Activated CD4-positive, alpha-beta memory T cell treated with anti-CD3 and anti-CD28 coated beads, Interleukin-2, amount 10 ng/mL, durations not matched to agents 7 days and 5 days (primary cell): Measurements from ENCODE around the gene C11orf58. TPM values are rescaled to one million over a fixed set of nuclear protein-coding genes. Genes with fewer than 3 reads are reported as not detected.

Experiments used
- CTCF ChIA-PET: fragments of 350-600 bp; sonication (Branson Sonifier 250); formaldehyde crosslinking; loops from one replicate; lab custom pipeline; 2021; ENCODE audit warnings: antibody characterized with exemption, inconsistent platforms; lab: Charles Lee
- POLR2A ChIA-PET: fragments of 350-600 bp; sonication (Branson Sonifier 250); formaldehyde crosslinking; loops from one replicate; lab custom pipeline; 2021; ENCODE audit warnings: antibody characterized with exemption; lab: Charles Lee
- DNase-seq: peaks from one replicate; pipeline ENCODE4 v3.0.0-alpha.2; 2020
- H3K27ac Mint-ChIP-seq: one replicate; pipeline ENCODE4 v1.8.0; 2021; ENCODE audit warnings: mild to moderate bottlenecking, mixed read lengths
- H3K27me3 Mint-ChIP-seq: one replicate; pipeline ENCODE4 v1.8.0; 2021; ENCODE audit warnings: mixed read lengths
- H3K36me3 Mint-ChIP-seq: one replicate; pipeline ENCODE4 v1.8.0; 2021; ENCODE audit warnings: low read depth, mixed read lengths
- H3K4me1 Mint-ChIP-seq: one replicate; pipeline ENCODE4 v1.8.0; 2021; ENCODE audit warnings: mixed read lengths
- H3K4me3 Mint-ChIP-seq: one replicate; pipeline ENCODE4 v1.8.0; 2021; ENCODE audit warnings: mild to moderate bottlenecking, mixed read lengths
- H3K9me3 Mint-ChIP-seq: one replicate; pipeline ENCODE4 v1.8.0; 2021; ENCODE audit warnings: mixed read lengths
- total RNA-seq, 2 experiments: library from RNA; stranded (reverse); gene quantifications; one replicate each; pipeline ENCODE4 v1.2.3, GENCODE V29; 2021

C11orf58 gene
- total RNA-seq, 2 experiments from 2014 or later, result 113 to 124 TPM

GRCh38 chr11:16745950-16746605, 7.6 kb downstream of the C11orf58 start:
- CTCF ChIA-PET, result no interaction called here
- POLR2A ChIA-PET, result interaction anchor here (1.3 kb wide), 1 partner anchor 8 kb away, joined by 3 read pairs; the partner anchor contains the start of gene C11orf58
- H3K4me3 Mint-ChIP-seq, result no peak overlapping the region

GRCh38 chr11:16749092-16749491, 10.6 kb downstream of the C11orf58 start:
- DNase-seq, result no peak
- ChIA-PET POLR2A (interaction anchor here (1.2 to 6.8 kb wide), 2 partner anchors 10 to 14 kb away, joined by 3 to 56 read pairs; partner anchors contain the start of gene C11orf58), CTCF (interaction anchor here (1.2 to 2.4 kb wide), 2 partner anchors 11 to 136 kb away, joined by 4 to 6 read pairs; partner anchors contain the start of gene C11orf58)
- Mint-ChIP-seq H3K36me3 (peaks cover 89% of the 10 kb centered on the region), H3K27me3 (no peaks in the 10 kb centered on the region), H3K4me1 (peaks cover 33% of the 10 kb centered on the region), H3K4me3 (no peak overlapping the region), H3K9me3 (no peaks in the 10 kb centered on the region), H3K27ac (no peak overlapping the region)

More at GRCh38 chr11:16745950-16746605, 7.6 kb downstream of the C11orf58 start:
- no peaks in the 10 kb centered on the region for H3K9me3 Mint-ChIP-seq
- H3K4me1 Mint-ChIP-seq, result peaks cover 50% of the 10 kb centered on the region
- peaks cover 82% of the 10 kb centered on the region for H3K36me3 Mint-ChIP-seq
- H3K27ac Mint-ChIP-seq, result no peak overlapping the region
- H3K27me3 Mint-ChIP-seq, result no peaks in the 10 kb centered on the region
- DNase-seq, result no peak

DNA sequence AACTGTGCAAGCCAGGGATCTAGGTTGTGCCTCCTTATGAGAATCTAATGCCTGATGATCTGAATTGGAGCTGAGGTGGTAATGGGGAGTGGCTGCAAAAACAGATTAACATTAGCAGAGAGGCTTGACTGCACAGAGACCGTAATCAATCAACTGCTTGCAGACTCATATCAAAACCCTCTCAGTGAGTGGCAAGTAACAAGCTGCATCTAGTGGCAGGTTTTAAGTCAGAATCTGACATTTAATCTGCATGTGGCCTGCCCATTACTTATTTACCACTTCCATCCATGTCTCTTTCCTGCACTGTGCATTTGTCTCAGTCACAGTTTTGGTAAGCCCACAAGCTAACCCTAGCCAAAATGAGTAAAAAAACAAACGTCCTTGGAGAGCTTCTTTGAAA, 11.2 kb downstream of the C11orf58 start:
- ChIA-PET POLR2A (interaction anchor here (0.6 to 6.8 kb wide), 5 partner anchors 8 to 1775 kb away, joined by 3 to 56 read pairs (median 5); partner anchors contain the start of gene C11orf58), CTCF (interaction anchor here (1.2 to 2.4 kb wide), 2 partner anchors 12 to 136 kb away, joined by 4 to 6 read pairs; partner anchors contain the start of gene C11orf58)
- Mint-ChIP-seq H3K9me3 (no peaks in the 10 kb centered on the region), H3K27me3 (no peaks in the 10 kb centered on the region), H3K4me3 (no peak overlapping the region), H3K36me3 (peaks cover 86% of the 10 kb centered on the region), H3K4me1 (peaks cover 28% of the 10 kb centered on the region), H3K27ac (peak overlapping the region; percentile 47)
- no peak for DNase-seq

DNA sequence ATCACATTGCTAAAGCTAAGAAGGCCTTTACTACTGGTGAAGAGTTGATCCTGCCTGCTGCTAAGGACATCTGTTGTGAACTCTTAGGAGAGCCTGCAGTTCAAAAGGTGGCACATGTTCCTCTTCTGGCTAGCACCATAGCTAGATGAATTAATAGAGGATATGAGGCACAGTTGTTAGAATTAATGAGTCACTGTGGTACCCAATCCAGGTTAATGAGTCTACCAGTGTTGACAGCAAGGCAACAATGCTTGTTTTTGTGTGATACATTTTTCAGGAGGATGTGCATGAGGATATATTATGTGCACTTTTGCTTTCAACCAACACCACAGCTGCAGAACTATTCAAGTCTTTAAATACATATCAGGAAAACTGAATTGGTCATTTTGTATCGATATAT, 12.0 kb downstream of the C11orf58 start:
- DNase-seq, result no peak
- Mint-ChIP-seq H3K27ac (no peak overlapping the region), H3K36me3 (peaks cover 83% of the 10 kb centered on the region), H3K4me1 (peaks cover 27% of the 10 kb centered on the region), H3K27me3 (no peaks in the 10 kb centered on the region), H3K4me3 (no peak overlapping the region), H3K9me3 (no peaks in the 10 kb centered on the region)
- CTCF ChIA-PET, result interaction anchor here (2.4 kb wide), 1 partner anchor 12 kb away, joined by 6 read pairs; the partner anchor contains the start of gene C11orf58
- POLR2A ChIA-PET, result interaction anchor here (0.6 to 6.8 kb wide), 4 partner anchors 9 to 1775 kb away, joined by 3 to 56 read pairs (median 6); partner anchors contain the start of gene C11orf58

- ChIA-PET POLR2A (no interaction called here), CTCF (interaction anchor here (1.1 kb wide), 1 partner anchor 304 kb away, joined by 3 read pairs; no protein-coding TSS in a partner anchor)
- Mint-ChIP-seq H3K36me3 (peaks cover 39% of the 10 kb centered on the region), H3K9me3 (no peaks in the 10 kb centered on the region), H3K4me1 (peaks cover 6% of the 10 kb centered on the region), H3K27ac (no peak overlapping the region), H3K27me3 (no peaks in the 10 kb centered on the region), H3K4me3 (no peak overlapping the region)
- DNase-seq, result no peak
These were observed 20.1 kb downstream of the C11orf58 start for GRCh38 chr11:16758382-16759024.

DNA sequence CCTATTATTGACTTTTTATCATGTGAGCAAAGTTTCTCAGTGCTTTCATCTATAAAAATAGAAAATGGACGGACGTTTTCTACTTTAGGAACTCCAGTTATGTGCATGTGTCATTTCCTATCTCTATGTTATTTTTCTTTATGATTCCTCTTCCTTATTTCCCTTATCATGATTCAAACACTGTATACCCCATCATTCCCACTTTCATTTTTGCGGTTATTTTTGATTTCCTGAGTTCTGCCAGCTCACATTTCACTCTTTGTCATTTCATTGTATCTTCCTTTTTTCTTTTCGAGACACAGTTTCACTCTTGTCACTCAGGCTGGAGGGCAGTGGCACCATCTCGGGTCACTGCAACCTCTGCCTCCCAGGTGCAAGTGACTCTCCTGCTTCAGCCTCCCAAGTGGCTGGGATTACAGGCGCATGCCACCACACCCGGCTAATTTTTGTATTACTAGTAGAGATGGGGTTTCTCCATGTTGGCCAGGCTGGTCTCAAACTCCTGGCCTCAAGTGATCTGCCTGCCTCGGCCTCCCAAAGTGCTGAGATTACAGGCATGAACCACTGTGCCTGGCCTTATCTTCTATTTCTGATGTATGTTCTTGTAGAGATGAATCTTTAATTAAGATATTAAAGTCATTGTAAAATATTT, 21.5 kb downstream of the C11orf58 start:
- Mint-ChIP-seq H3K27me3 (no peaks in the 10 kb centered on the region), H3K36me3 (peaks cover 27% of the 10 kb centered on the region), H3K4me3 (no peak overlapping the region), H3K27ac (no peak overlapping the region), H3K9me3 (no peaks in the 10 kb centered on the region), H3K4me1 (peaks cover 6% of the 10 kb centered on the region)
- no peak for DNase-seq
- CTCF ChIA-PET, result no interaction called here
- POLR2A ChIA-PET, result interaction anchor here (0.8 kb wide), 1 partner anchor 22 kb away, joined by 4 read pairs; the partner anchor contains the start of gene C11orf58

DNA sequence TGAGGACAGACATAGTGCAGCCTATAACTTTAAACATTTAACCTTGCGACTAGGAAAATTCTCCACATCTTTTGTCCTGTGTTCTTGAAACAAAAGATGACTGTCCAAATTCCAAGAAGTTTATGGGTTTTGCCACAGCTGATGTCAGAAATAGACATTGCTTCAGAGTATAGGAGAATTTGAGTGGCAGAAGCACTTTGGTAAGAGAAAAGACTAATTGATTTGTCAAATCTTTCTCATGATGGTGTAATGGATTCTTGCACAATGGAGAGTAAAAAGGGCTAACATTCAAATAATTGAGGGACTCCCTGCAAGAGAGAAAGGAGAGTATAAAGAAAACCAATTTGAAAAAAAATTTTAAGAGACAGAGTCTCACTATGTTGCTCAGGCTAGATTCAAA, 25.3 kb downstream of the C11orf58 start:
- H3K9me3 Mint-ChIP-seq, result no peaks in the 10 kb centered on the region
- no peaks in the 10 kb centered on the region for H3K27me3 Mint-ChIP-seq
- H3K27ac Mint-ChIP-seq, result no peak overlapping the region
- no peak for DNase-seq
- H3K4me3 Mint-ChIP-seq, result no peak overlapping the region
- peaks cover 6% of the 10 kb centered on the region for H3K4me1 Mint-ChIP-seq
- ChIA-PET CTCF (interaction anchor here (1.1 kb wide), 1 partner anchor 20 kb away, joined by 3 read pairs; no protein-coding TSS in a partner anchor), POLR2A (no interaction called here)
- peaks cover 3% of the 10 kb centered on the region for H3K36me3 Mint-ChIP-seq

GRCh38 chr11:16764888-16765287, 26.4 kb downstream of the C11orf58 start:
- no peak overlapping the region for H3K4me3 Mint-ChIP-seq
- H3K36me3 Mint-ChIP-seq, result no peaks in the 10 kb centered on the region
- DNase-seq, result no peak
- no peaks in the 10 kb centered on the region for H3K27me3 Mint-ChIP-seq
- no peak overlapping the region for H3K27ac Mint-ChIP-seq
- peaks cover 2% of the 10 kb centered on the region for H3K4me1 Mint-ChIP-seq
- H3K9me3 Mint-ChIP-seq, result no peaks in the 10 kb centered on the region
- ChIA-PET CTCF (no interaction called here), POLR2A (interaction anchor here (1.5 kb wide), 1 partner anchor 15 kb away, joined by 3 read pairs; no protein-coding TSS in a partner anchor)

DNA sequence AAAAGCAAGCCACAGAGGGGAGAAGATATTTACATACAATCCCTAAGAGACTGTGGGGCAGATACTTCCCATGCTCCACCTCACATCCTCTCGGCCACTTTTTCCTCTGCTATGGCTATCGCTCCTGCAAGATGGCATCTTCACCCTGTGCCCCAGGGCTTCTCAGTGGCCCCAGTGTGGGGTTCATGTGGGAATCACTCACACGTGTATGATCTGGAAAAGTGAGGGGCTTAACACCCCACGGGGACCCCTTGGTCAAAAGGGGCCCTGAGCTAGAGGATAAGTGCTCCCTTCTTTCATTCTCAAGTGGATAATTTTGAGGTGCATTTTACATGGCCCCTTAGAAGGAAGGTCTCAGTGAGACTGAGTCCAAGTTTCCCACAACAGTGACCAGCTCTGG, 28.7 kb downstream of the C11orf58 start:
- no peaks in the 10 kb centered on the region for H3K36me3 Mint-ChIP-seq
- H3K9me3 Mint-ChIP-seq, result no peaks in the 10 kb centered on the region
- CTCF ChIA-PET, result interaction anchor here (1.0 to 1.6 kb wide), 2 partner anchors 17 to 18 kb away, joined by 3 to 5 read pairs; no protein-coding TSS in a partner anchor
- no peak overlapping the region for H3K4me3 Mint-ChIP-seq
- POLR2A ChIA-PET, result no interaction called here
- no peaks in the 10 kb centered on the region for H3K4me1 Mint-ChIP-seq
- H3K27ac Mint-ChIP-seq, result no peak overlapping the region
- no peak for DNase-seq
- H3K27me3 Mint-ChIP-seq, result peaks cover 2% of the 10 kb centered on the region

- ChIA-PET CTCF (interaction anchor here (1.0 to 1.6 kb wide), 2 partner anchors 16 to 18 kb away, joined by 3 to 5 read pairs; no protein-coding TSS in a partner anchor), POLR2A (no interaction called here)
- no peak overlapping the region for H3K4me3 Mint-ChIP-seq
- peaks cover 2% of the 10 kb centered on the region for H3K27me3 Mint-ChIP-seq
- no peaks in the 10 kb centered on the region for H3K4me1 Mint-ChIP-seq
- DNase-seq, result no peak
- no peak overlapping the region for H3K27ac Mint-ChIP-seq
- H3K36me3 Mint-ChIP-seq, result no peaks in the 10 kb centered on the region
- no peaks in the 10 kb centered on the region for H3K9me3 Mint-ChIP-seq
These were observed 29.5 kb downstream of the C11orf58 start for GRCh38 chr11:16767957-16768356.

DNA sequence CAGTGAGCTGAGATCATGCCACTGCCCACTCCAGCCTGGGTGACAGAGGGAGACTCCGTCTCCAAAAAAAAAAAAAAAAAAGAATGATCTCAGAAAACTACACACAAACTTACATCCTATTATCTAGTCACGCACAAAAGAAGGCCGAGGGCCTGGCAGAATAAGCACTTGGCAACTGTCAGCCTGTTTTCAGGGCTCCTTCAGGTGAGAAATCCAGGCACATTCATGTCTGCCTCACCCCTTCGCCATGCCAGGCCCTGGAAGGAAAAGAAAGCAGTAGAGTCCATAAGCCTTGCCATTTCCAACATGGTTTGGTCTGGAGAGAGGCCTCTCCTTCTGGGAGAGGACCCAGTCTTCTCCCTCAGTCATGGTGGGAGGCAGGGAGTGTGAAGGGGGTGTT, 30.9 kb downstream of the C11orf58 start:
- H3K27ac Mint-ChIP-seq, result no peak overlapping the region
- CTCF ChIA-PET, result no interaction called here
- no peak overlapping the region for H3K4me3 Mint-ChIP-seq
- H3K4me1 Mint-ChIP-seq, result no peaks in the 10 kb centered on the region
- no peak for DNase-seq
- no peaks in the 10 kb centered on the region for H3K9me3 Mint-ChIP-seq
- H3K27me3 Mint-ChIP-seq, result peaks cover 4% of the 10 kb centered on the region
- no peaks in the 10 kb centered on the region for H3K36me3 Mint-ChIP-seq
- POLR2A ChIA-PET, result no interaction called here

DNA sequence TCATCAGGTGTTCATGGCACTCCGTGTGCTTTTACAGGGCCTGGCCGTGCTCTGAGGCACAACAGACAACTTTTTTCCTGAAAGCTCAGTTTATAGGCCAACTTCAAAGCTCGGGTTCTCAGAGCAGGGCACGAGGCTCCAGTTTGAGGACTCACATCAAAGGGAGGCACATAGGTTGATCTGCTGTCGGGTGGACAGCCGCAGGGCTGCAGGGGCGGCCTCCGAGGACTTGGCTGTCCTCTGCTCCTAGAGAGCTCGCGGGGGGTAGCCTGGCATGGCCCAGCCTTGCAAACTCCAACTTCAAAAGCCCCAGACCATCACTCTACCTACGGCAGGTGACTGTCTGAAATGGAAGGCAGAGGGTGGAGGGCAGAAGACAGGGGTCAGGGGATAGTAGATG, 31.6 kb downstream of the C11orf58 start:
- Mint-ChIP-seq H3K4me1 (no peaks in the 10 kb centered on the region), H3K27me3 (peaks cover 6% of the 10 kb centered on the region), H3K4me3 (no peak overlapping the region), H3K27ac (no peak overlapping the region), H3K36me3 (no peaks in the 10 kb centered on the region), H3K9me3 (no peaks in the 10 kb centered on the region)
- ChIA-PET POLR2A (no interaction called here), CTCF (interaction anchor here (0.9 kb wide), 1 partner anchor 16 kb away, joined by 3 read pairs; no protein-coding TSS in a partner anchor)
- no peak for DNase-seq
